Glomerular visceral epithelial cell (primary cell): ENCODE measurements around the gene SRCIN1.
"Not testable (repeated sequence)": the region's sequence is repeated elsewhere in the genome, so short reads cannot be mapped to it uniquely, and the experiment has no call there.

Source experiments
- DNase-seq: peaks from one replicate; pipeline ENCODE4 v3.0.0-alpha.2; 2016; ENCODE audit errors: extremely low spot score

Gene SRCIN1

DNA sequence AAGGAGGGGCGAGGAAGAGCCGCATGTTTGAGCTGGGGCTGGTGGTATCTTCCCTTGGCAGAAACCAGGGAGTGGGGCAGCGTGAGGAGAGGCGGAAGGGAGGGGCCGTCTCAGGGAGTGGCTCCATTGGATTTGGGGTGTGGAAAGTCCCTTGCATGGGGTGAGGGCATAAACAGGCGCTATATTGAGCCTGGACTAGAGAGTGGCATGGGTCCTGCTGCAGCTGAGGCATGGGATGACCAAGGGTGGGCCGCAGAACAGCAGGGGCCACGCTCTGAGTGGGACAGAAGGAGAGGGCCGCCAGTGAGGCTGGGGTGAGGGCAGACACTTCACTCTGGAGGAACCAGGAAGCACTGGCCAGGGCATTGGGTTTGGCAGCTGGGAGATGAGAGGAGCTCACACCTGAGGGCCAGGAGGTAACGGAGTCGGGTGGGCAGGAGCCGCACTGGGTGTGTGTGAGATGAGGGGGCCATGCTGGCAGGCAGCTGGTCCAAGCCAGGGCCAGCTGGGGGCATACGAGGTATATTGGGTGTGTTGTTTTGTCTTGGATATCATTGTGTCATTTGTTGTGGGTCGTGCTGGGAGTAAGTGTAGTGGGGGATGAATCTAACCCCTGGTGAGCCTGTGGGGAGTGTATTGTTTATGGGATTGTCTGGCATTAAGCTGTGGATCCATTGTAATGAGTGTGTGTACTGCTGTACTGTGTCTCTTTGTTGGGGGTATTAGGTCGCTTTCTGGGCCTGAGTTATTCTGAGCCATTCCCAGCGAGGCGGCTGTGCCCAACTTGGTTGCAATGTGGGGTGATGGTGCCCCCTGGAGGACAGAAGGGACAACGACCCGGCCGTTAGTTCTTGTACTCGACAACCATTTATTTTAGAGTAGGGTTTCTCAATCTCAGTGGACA, 121.3 kb downstream of the SRCIN1 start:
- DNase-seq, result peak; percentile 72

DNA sequence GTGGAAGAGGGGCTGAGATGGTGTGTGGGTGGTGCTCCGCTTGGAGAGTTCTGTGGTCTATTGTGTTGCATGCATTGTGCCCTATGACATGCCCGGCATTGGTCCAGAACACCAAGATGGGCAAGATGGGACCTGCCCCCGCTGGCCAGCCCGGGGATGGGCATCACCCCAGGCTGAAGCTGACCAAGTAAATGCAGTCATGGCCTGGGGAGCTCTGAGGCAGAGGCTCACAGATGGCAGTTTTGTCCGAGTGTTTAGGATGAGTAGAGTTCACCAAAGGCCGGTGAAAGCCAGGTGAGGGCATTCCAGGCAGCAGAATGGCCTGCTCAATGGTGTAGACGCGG, 123.1 kb downstream of the SRCIN1 start:
- DNase-seq, result not testable (repeated sequence)

DNA sequence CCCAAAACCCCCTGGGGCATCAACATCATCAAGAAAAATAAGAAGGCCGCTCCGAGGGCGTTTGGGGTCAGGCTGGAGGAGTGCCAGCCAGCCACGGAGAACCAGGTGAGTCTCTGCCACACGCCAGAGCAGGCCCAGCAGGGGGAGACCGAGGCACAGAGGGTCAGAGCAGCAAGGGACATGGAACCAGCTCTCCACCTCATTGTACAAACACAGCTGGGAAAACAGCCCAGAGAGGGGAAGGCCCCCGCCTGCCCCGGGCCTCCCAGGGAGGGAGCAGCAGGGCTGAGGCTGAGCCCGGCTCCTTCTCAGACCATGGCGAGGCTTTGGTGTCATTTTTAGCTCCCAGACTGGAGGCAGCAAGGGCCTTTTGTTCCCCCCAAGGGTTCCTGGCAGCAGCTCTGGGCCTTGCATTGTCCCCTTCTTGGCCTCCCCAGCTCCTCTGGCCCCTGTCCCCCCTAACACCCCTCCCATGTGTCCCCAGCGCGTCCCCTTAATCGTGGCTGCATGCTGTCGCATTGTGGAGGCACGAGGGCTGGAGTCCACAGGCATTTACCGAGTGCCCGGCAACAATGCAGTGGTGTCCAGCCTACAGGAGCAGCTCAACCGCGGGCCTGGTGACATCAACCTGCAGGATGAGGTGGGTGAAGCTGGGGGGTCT, 123.6 kb downstream of the SRCIN1 start:
- not testable (repeated sequence) for DNase-seq
